HL-60 (cell line): Measurements from ENCODE around the gene PRTN3.
A peak's percentile ranks its signal among the peaks of the same experiment; 100 is the strongest.

ENCODE experiments used
- DNase-seq, 2 experiments: peaks; one replicate each; pipeline ENCODE4 v3.0.0-alpha.2; 2010 to 2020; ENCODE audit warnings: low read depth in 1 of 2, low spot score in 1 of 2
- H3K27ac ChIP-seq: fragments of 250-450 bp; sonication (Bioruptor Pico); replicated peaks from 2 replicates; pipeline ENCODE4 v1.5.1; 2020; ENCODE audit warnings: mild to moderate bottlenecking, moderate library complexity
- H3K27me3 ChIP-seq: fragments of 250-450 bp; sonication (Bioruptor Pico); 2 replicates; pipeline ENCODE4 v1.5.1; 2021; ENCODE audit warnings: mild to moderate bottlenecking, moderate library complexity; ENCODE audit not compliant: insufficient read depth, poor library complexity, severe bottlenecking
- H3K4me3 ChIP-seq: replicated peaks from 2 replicates; pipeline ENCODE4 v1.5.1; 2011; ENCODE audit warnings: mild to moderate bottlenecking, control low read depth, low read length; ENCODE audit not compliant: insufficient read depth
- CTCF ChIP-seq: IDR thresholded peaks from one replicate; pipeline ENCODE4 v1.5.1; 2011; ENCODE audit warnings: low read length, control low read depth, inconsistent platforms; ENCODE audit not compliant: insufficient read depth
- GABPA ChIP-seq: IDR thresholded peaks from 2 replicates; pipeline ENCODE4 v1.6.1; 2012; ENCODE audit warnings: low read depth
- POLR2AphosphoS5 ChIP-seq: IDR thresholded peaks from 2 replicates; pipeline ENCODE4 v1.6.1; 2012; ENCODE audit warnings: low read depth
- REST ChIP-seq: IDR thresholded peaks from 2 replicates; pipeline ENCODE4 v1.6.1; 2012; ENCODE audit warnings: low read depth; ENCODE audit not compliant: insufficient replicate concordance
- SPI1 ChIP-seq: IDR thresholded peaks from 2 replicates; pipeline ENCODE4 v1.6.1; 2012; ENCODE audit warnings: low read depth, mild to moderate bottlenecking, borderline replicate concordance
- microRNA-seq: library from miRNA; unstranded; fragments of <30 nt; microRNA quantifications from one replicate; pipeline ENCODE4, GENCODE V29; 2018

Gene PRTN3

GRCh38 chr19:896434-896833 is 55.6 kb downstream of the PRTN3 start:
- no peak overlapping the region for H3K27ac ChIP-seq
- DNase-seq, result no peak
- no peak overlapping the region for H3K4me3 ChIP-seq
- no peaks in the 10 kb centered on the region for H3K27me3 ChIP-seq
- TF ChIP-seq POLR2AphosphoS5 (no peak), SPI1 (no peak), CTCF (no peak), GABPA (no peak), REST (no peak)

- no peak overlapping the region for H3K4me3 ChIP-seq
- no peak for DNase-seq
- no peak for TF ChIP-seq CTCF
- TF ChIP-seq SPI1, result no peak
- no peak for TF ChIP-seq REST
- TF ChIP-seq POLR2AphosphoS5, result no peak
- TF ChIP-seq GABPA, result no peak
- no peaks in the 10 kb centered on the region for H3K27me3 ChIP-seq
- no peak overlapping the region for H3K27ac ChIP-seq
These were observed 56.2 kb downstream of the PRTN3 start for GRCh38 chr19:896999-897398.

- Histone ChIP-seq H3K27ac (no peak overlapping the region), H3K27me3 (no peaks in the 10 kb centered on the region), H3K4me3 (no peak overlapping the region)
- TF ChIP-seq CTCF, result no peak
- TF ChIP-seq GABPA, result no peak
- TF ChIP-seq REST, result no peak
- no peak for TF ChIP-seq SPI1
- TF ChIP-seq POLR2AphosphoS5, result no peak
- no peak for DNase-seq
These were observed 56.7 kb downstream of the PRTN3 start for GRCh38 chr19:897442-898039.

Small RNA genes within 50 kb of the gene (microRNA-seq; reads per million reads assigned to microRNA genes)
- gene MIR3187 (38.6 reads per million, percentile 56 among the genes with 10 or more reads in this experiment), gene MIR4745 (7.8 reads per million, percentile 25 among the genes with 10 or more reads in this experiment)
